ENCODE results near the gene RGS8.

Gene RGS8

DNA sequence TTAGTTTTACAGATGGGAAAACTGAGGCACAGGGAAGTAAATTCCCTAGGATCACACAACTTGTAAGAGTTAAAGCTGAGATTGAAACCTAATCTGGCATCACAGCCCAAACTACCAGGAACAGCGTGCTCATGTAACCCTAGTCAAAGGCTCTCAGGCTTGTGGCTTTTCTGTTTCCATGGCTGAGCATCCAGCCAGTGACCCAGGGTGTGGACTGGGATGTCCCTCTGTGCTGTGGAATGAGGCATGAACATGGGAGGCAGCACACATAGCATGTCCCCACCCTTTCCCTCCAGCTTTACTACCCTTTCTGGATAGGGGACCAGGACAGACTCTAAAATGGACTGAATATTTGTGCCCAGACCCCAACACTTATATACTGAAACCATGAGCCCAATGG, 45.1 kb downstream of the RGS8 start:
- DNase-seq (ENCODE audit: low read depth): no peak

DNA sequence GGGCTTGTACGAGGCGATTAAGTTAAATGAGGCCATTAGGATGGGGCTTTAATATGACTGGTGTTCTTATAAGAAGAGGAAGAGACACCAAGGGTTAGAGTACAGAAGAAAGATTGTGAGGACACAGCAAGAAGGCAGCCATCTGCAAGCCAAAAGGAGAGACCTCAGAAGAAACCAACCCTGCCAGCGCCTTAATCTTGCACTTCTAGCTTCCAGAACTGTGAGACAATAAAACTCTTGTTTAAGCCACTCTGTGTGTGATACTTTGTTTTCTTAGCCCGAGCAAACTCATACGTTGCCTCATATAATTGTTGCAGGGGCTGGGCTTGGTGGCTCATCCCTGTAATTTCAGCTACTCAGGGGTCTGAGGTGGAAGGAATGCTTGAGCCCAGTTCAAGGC, 46.6 kb downstream of the RGS8 start:
- no peak for DNase-seq (ENCODE audit: low read depth)

DNA sequence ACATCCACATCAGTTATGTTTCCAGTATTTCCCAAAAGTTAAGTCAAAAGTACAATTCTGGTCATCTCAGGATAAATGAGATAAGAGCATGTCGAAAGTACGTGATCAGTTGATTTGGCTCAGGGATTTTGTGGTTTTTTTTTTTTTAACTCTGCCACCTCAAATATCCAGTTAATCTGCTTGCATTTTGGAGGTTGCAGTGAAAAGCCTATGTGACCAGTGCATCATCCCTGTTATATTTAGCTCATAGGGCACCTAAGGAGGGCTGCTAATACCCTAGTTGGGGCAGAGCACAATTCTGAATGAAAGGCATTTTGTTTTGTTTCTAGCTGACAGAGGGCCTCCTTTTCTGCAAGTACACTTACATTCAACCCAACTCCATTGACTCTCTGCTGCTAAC, 48.5 kb downstream of the RGS8 start:
- no peak for DNase-seq (ENCODE audit: low read depth)

Measured in activated T-cell treated with anti-CD3 and anti-CD28 coated beads for 1 hour (primary cell).